Stimulated activated CD8-positive, alpha-beta memory T cell treated with anti-CD3 and anti-CD28 coated beads, Interleukin-12 subunit alpha, Interleukin-12 subunit beta, amount 100 ng/mL, for 4 hours (primary cell): ENCODE data around the gene MYBPC2.

Source experiments
- DNase-seq: peaks from one replicate; pipeline ENCODE4 v3.0.0-alpha.2; 2020; ENCODE audit warnings: low read depth

Gene MYBPC2

GRCh38 chr19:50410109-50410508 lies 22.6 kb upstream of the MYBPC2 start:
- DNase-seq: no peak

GRCh38 chr19:50412419-50412818 lies 20.3 kb upstream of the MYBPC2 start:
- no peak for DNase-seq

- no peak for DNase-seq
These were observed 19.6 kb upstream of the MYBPC2 start for GRCh38 chr19:50413096-50413495.

- DNase-seq: no peak
These were observed 19.2 kb upstream of the MYBPC2 start for GRCh38 chr19:50413531-50413930.

- peak; percentile 59 for DNase-seq
These were observed 17.6 kb upstream of the MYBPC2 start for GRCh38 chr19:50414864-50415660.

GRCh38 chr19:50415661-50416033 lies 17.0 kb upstream of the MYBPC2 start:
- DNase-seq: no peak

GRCh38 chr19:50416034-50416977 lies 16.4 kb upstream of the MYBPC2 start:
- no peak for DNase-seq

- DNase-seq: no peak
These were observed 15.3 kb upstream of the MYBPC2 start for GRCh38 chr19:50417111-50418081.

GRCh38 chr19:50418176-50419021 lies 14.3 kb upstream of the MYBPC2 start, which contains the start of gene SPIB:
TSS of gene SPIB (plus strand) at chr19:50418938. CDS start at chr19:50418963, 25 bp downstream.
- DNase-seq: no peak

- no peak for DNase-seq
These were observed 13.6 kb upstream of the MYBPC2 start for GRCh38 chr19:50419022-50419579.

GRCh38 chr19:50419580-50420035 lies 13.1 kb upstream of the MYBPC2 start:
- no peak for DNase-seq

- DNase-seq: no peak
These were observed 12.6 kb upstream of the MYBPC2 start for GRCh38 chr19:50420127-50420526.

GRCh38 chr19:50420808-50421207 lies 11.9 kb upstream of the MYBPC2 start:
- no peak for DNase-seq

- DNase-seq: no peak
These were observed 10.1 kb upstream of the MYBPC2 start for GRCh38 chr19:50422397-50423278.

GRCh38 chr19:50423279-50424113 lies 9.2 kb upstream of the MYBPC2 start:
- DNase-seq: no peak

GRCh38 chr19:50425581-50425980 lies 7.1 kb upstream of the MYBPC2 start:
- no peak for DNase-seq

GRCh38 chr19:50427318-50427925 lies 5.3 kb upstream of the MYBPC2 start:
- DNase-seq: no peak

- DNase-seq: no peak
These were observed 4.7 kb upstream of the MYBPC2 start for GRCh38 chr19:50427997-50428425.
